Activated T-cell treated with anti-CD3 and anti-CD28 coated beads, Interleukin-2, amount 50 U/mL, for 48 hours (primary cell): Measurements from ENCODE around the gene PIGM.

ENCODE experiments used
- DNase-seq, 2 experiments: peaks; one replicate each; pipeline ENCODE4 v3.0.0-alpha.2; 2020

PIGM gene

DNA sequence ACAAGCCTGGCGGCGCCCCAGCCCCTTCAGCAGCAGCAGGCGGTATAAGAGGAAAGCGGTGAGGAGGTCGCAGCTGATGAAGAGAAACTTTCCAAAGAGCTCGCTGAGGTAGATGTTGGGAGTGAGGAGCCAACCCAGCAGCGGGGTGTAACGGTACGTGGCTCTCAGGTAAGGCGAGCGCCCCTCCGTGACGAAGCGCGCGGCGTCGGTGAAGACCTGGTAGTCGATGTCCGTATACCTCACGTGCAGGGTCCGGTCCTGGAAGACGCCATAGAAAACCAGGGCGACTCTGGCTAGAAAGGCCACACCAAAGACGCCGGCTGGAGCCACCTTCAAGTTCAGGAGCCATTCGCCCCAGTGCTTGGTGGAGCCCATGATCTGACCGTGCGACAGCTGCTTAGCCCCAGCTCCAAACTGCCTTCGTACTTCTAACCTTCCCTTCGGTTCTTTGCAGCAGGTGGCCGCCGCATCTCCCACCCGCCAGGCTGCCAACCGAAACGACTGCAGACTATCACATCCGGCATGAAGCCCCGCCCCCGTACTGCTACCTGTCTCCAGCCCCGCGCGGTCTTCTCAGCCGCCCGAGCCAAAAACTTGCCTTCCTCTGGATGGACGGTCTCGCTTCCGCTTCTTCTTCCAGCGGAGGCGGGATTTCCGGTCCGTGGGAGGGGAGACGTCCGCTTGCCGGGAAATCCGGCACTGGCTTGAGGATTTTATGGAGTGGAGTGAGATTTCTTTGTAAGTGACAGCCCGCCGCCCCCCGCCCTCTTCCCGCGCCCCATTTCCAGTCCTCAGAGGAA, at the start of gene PIGM:
Gene PIGM, minus strand, starts transcription at position 626 of the 800 bp plus-strand sequence. Its CDS starts 251 bp downstream, at position 375.
- DNase-seq: peak; percentile 95

GRCh38 chr1:160081261-160081936, 49.6 kb upstream of the PIGM start, which contains the start of gene KCNJ9:
KCNJ9 (plus strand) TSS chr1:160081538; CDS start chr1:160084031, 2,493 bp downstream.
- DNase-seq: no peak

GRCh38 chr1:160080381-160081100, 48.8 kb upstream of the PIGM start:
- no peak for DNase-seq

DNA sequence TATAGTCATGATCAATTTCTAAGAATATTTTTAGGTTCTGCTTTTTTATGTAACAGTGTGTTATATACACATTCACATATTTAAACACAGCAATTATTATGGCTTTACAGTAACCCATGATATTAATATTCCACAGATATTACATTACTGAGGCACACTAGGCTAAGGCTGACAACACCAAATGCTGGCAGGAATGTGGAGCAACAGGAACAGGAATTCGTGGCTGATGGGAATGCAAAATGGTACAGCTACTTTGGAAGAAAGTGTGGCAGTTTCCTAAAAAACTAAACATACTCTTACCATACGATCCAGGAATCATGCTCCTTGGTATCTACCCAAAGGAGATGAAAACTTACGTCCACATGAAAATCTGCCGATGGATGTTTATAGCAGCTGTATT, 47.7 kb upstream of the PIGM start:
- DNase-seq: no peak

GRCh38 chr1:160078512-160079195, 46.9 kb upstream of the PIGM start:
- DNase-seq: peak; percentile 78 to 83

GRCh38 chr1:160077486-160077885, 45.7 kb upstream of the PIGM start:
- no peak for DNase-seq

GRCh38 chr1:160076295-160076694, 44.5 kb upstream of the PIGM start:
- DNase-seq: no peak

DNA sequence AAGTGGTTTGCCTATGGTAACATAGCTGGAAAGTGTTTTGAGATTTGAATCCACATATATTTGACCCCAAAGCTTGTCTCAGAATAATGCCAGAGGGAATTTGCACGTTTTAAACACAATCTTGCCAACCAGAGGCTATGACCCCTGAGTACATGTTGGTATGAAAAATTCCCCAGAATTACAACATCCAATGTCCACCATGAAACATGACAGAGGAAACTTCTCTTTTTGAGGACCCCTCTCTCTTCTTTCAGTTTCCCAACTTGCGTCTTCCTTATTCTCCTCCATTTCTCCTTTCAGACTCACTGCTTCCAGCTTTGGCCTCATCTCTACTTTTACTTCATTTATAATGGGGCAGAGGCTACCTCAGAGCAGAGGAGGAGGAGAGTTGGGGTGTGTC, 44.0 kb upstream of the PIGM start:
- no peak for DNase-seq

DNA sequence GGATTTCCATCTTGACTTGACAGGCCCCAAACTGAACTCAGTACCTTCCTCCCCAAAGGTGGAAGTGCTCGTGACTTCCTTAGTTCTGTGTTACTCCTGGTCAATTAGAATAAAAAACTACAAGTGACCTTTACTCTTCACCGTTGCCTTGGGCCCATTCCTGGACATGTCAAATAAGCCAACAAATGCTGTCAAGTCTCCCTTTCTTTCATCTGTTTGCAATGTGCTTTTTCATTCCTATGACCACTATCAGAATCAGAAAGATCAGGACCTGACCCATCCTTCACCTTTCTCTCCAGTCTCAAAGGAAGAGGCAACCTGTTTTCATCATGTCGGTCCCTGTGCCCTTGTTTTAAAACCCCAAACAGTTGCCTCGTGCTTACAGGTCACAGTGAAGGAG, 43.1 kb upstream of the PIGM start:
- no peak for DNase-seq

- DNase-seq: no peak
These were observed 39.5 kb upstream of the PIGM start for GRCh38 chr1:160071289-160071688.

DNA sequence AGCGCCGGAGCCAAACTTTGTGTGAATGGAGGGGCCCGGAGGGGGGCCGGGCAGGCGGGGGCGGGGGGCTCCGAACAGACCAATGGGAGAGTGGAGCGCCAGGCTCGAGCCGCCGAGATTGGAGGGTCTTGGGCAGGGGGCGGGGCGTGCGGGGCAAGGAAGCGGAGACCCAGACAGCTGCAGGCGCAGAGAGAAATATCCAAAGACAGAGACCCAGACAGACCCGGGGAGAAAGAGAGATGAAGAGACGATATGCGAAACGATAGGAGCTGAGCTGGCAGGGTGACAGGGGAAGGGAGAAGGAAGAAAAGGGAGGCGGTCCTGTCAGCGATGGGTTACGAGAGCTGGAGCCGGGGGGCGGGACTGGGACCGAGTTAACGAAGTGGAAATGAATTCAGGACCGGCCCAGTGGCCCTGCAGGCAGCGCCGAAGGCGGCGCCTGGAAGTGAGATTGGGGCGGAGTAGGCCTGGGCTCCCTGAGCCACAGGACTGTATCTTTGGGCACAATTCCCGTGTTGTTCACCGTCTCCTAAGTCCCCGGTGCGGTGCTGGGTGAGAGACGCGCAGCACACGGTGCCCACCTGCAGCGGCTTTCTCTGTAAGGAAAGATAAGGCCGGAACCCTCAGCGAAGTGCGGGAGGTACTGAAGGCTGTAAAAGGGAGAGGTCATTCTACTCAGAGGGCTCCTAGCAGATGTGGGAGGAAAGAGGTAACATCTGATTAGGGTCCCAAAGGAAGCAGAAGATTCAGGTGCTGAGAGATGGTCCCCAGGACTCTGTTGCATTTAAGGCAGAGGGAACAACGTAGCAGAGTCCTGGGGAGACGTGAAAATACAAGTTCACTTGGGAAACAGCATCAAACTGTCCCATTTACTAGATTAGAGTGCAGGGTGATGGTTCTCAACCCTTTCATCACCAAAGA, 38.7 kb upstream of the PIGM start:
- DNase-seq: peak; percentile 70 to 79

DNA sequence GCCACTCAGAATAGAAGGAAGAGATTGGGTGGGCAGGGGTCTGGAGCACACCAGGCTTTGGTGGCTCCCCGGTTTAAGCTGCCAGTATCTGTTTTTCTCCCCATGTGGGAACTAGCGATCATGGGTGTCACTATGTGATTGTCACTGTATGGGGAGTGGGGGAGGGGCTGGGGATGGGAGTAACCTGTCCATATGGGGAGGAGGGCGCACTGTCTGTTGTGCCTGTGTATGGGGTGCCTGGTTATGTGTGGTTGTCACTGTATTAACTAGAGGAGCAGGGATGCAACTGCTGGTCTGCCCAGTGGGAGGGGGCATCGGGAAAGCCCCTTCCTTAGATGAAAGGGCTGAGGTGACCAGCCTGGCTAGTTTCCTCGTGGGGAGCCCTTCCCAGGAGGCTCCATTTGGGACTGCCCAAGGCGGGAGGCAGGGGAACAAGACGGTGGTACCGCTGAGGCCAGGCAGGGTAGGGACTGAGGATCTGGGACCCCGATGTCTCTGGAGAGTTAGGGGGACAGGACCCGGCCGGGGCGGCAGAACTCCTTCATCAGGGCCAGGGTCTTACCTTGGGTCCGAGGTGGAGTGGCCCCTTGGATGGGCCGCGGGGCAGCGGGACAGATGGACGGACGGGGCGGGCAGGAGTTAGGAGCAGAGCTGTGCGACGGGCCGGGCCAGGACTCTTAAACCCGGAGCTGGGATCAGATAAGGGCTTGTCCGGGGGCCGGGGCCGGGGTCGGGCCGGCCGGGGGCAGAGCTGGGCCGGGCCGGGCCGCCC, 37.9 kb upstream of the PIGM start, which contains the start of gene KCNJ10:
Gene KCNJ10, minus strand, starts transcription at position 701 of the 772 bp plus-strand sequence. CDS start 27,628 bp downstream, outside the sequence.
- peak in 1 of 2 experiments; percentile 35 for DNase-seq

DNA sequence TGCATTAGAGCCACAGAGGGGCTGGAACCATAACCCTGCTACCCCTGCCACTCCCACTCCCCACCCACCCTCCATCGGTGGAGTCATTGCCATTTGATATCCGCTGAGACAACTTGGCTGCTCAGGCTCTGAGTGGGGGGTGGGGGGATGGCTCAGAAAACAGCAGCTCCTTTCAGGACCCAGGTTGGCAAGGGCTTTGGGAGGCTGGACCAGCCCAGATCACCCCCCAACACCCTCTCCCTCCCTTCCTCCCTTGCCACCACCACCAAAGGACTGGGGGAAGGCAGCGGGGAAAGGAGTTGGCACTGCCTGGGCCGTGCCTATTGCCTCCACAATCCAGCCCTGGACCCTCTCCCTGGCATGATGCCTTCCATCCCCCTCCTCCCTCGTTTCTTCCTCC, 36.4 kb upstream of the PIGM start:
- no peak for DNase-seq

DNA sequence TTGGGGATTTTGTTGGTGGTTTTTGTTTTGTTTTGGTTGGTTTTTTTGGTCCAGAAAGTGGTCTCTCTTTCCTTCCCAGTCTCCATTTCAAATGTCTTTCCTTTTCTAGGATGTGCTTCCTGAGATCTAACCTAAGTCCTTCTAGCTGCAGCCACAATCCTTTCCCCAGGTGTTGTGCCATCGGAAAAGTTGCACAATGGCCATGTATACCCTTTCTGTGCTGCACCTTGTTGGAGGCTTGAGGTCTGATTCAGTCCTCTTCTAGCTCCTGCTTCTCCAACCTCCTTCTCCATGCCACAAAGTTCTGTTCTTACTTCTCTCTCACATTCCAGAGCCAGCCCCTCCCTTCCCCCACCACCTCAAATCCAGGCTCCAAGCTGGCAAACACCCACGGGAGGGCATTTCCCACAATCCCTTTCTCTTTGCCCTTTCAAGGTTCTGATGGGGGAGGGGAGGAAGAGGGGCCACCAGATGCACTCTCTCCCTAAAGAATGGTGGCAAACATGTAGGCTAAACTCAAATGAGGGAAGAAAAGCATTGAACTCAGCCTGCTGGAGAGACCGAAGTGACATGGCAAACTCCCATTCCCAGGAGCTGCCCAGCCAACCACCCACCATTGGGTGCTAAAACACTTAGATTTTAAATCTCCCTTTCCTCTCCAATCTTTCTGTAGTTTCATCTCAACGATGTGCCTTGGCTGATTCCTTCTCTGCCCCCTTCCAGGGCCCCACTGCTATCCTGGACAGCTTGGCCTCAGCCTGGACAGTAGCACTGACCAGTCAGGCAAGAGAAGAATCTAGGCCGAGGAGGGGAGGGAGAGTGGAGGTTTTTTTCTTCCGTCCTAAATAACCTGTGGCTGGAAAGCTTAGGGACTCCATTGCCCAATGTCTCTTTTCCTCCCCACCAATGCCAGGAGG, 35.3 kb upstream of the PIGM start:
- DNase-seq: no peak

DNA sequence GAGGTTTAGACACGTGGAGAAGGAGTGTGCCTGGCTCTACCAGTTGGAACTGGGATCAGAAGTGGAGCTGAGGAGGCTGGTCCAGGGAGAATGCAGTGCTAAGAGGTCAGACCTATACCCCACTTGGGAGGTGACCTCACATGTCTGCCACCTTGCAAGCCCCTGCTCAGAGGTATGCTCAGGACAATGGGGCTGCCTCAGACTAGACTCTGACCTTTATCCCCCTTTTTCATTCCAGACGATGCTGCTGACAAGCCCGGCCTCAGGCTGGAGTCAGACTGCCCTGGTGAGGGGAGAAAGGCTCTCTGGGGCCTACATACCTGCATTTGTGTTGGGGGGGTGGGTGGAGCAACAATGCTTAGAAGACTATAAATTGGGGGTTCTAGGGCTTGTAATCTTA, 33.0 kb upstream of the PIGM start:
- DNase-seq: no peak

DNA sequence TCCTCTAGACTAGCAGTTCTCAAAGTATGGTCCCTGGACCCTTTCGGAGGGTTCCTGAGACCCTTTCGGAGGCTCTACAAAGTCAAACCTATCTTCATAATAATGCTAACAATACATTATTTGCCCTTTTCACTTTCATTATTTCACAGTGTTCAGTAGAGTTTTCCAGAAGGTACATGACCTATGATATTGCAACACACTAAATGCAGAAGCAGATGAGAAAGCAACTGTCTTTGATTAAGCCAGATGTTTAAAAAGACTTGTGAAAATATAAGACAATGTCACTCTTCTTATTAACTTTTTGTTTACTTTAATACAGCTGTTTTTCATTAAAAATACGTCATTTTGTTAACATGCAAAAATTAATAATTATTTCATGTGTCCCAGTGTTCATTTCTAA, 32.4 kb upstream of the PIGM start:
- DNase-seq: no peak

DNA sequence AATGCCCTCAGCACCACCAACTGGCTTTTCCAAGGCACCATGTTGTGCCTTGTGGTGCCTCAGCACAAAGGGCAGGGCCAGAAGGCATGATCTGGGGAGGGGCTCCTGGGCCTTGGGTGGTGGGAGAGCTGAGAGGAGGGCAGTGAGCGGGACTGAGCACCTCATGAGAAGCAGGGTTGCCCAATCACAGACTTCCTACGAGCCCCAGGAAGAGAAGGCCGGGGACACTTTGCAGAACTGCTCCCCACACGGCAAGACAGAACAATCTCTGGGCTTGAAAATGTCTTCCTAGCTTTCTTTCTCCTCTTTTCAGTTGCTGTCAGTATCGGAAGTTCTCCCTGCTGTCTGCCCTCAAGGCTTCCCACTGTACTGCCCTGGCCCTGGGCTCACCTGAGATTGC, 31.4 kb upstream of the PIGM start:
- DNase-seq: no peak

DNA sequence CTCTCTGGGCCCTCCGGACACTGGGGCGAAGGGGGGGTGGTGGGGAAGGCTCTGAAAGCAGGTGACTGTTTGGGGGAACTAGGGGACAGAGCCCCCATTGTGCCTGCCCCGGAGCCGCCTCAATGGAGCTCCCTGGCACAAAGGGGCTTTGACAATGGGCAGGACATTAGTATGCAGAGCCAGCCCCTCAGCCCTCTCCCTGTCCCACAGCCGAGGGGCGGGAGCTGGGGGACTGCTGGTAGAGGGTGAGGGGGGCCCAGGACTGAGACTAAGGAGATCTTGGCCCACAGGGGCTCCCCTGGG, 30.4 kb upstream of the PIGM start:
- no peak for DNase-seq

GRCh38 chr1:160061369-160062229, 29.8 kb upstream of the PIGM start:
- no peak for DNase-seq
